ENCODE results near the gene NMRK1.

Gene NMRK1

DNA sequence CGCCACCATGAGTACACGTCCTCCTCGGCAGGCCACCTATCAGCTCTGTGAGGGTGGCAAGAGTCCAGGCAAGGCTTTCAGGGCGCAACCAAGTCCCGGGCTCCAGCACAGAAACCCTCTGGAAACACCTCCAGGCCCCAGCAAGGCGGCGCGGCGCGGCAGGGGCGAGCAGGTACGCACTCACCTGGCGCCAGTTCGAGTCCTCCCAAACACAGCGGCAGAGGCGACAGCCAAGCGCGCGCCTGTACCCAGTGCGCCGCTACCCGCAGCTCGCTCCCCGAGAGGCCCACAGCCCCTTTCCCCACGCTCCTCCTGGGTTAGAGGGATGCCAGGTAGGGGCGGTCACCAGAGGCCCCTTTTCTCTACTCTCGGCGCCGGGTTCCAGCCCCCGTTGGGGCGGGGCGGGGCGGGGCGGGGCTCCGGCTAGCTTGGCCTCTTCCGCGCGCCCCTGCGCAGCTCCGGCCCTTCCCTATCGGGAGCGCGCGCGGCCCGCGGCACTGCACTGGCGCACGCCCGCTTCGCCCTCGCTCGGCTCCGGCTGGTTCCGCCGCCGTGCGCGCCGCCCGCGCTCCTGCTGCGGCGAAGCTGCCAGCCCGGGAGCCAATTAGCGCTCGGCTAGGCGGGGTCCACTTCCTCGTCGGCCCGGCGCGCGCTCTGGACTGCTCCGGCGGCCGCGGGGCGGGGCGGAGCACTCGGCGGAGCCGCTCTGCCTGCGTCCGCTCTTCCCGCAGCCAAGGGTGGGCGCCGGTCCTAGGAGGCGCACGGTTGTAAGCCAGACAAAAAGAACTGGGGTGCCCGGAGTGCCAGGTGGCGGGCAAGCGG is at the start of gene NMRK1, which contains the start of gene OSTF1:
TSS of gene NMRK1 (minus strand) at position 332 of the 822 bp plus-strand sequence. CDS start 5,040 bp downstream, outside the sequence.
TSS of gene OSTF1 (plus strand) at position 691 of the 822 bp plus-strand sequence. CDS start 179 bp downstream, outside the sequence.
- DNase-seq (ENCODE audit: low spot score) = peak; percentile 94

DNA sequence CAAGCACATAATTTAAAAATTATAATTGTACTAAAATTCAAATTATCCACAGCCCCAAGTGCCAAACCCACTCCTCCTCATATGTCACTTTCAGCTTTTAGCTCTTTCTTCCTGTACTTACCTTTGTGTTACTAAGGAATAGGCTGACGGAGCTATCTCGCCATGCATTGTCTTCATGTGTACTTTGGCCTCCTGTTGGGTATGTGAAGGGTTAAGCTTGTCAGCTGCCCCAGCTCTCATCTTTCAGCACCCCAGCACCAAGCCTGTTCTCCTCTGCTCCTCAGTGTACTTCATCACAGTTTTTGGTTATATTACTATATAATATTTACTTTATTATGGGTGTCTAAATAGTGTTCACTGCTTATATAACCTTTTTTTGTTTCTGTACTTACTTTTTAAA is 46.5 kb upstream of the NMRK1 start:
- DNase-seq (ENCODE audit: low spot score) = no peak

- no peak for DNase-seq (ENCODE audit: low spot score)
Measured at GRCh38 chr9:75133396-75133795, 45.4 kb upstream of the NMRK1 start.

GRCh38 chr9:75132244-75132643 is 44.3 kb upstream of the NMRK1 start:
- DNase-seq (ENCODE audit: low spot score) = no peak

- no peak for DNase-seq (ENCODE audit: low spot score)
Measured at GRCh38 chr9:75131700-75132099, 43.7 kb upstream of the NMRK1 start.

- DNase-seq (ENCODE audit: low spot score) = no peak
Measured at GRCh38 chr9:75130621-75131230, 42.8 kb upstream of the NMRK1 start.

- no peak for DNase-seq (ENCODE audit: low spot score)
Measured at GRCh38 chr9:75130172-75130571, 42.2 kb upstream of the NMRK1 start.

DNA sequence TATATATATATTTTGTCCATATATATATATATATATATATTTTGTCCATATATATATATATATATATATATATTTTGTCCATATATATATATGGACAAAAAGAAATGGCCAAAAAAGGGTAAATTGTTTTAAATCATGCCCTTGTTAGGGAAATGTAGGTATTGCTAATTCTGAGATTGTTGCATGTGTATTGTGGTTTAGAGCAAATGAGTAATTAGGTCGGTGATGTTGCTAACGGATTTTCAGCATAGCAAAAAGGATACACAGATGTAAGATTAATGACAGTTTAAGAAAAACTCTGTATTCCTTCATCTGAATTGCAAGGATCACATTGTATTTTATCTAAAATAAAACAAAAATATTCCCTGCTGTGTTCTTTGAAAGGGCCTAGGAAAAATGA is 40.6 kb upstream of the NMRK1 start:
- no peak for DNase-seq (ENCODE audit: low spot score)

DNA sequence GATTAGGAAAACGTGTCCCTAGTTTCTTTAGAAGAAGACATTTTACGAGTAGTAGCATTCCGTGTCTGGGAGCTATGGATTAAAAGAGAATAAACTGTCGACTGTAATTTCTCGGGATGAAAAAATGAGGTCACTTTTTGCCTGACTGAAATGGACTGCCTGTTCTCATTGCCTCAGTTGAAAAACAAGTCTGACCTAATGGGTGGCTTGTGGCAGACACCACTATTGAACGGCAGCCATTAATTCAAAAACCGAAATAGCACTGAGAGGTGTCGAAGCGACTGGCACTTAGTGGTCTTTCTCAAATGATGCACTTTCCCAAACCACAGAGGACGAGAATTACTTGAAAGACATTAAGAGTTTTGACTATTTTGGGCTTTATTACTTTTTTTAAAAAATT is 35.7 kb upstream of the NMRK1 start:
- DNase-seq (ENCODE audit: low spot score) = no peak

- no peak for DNase-seq (ENCODE audit: low spot score)
Measured at GRCh38 chr9:75121914-75122558, 34.1 kb upstream of the NMRK1 start.

DNA sequence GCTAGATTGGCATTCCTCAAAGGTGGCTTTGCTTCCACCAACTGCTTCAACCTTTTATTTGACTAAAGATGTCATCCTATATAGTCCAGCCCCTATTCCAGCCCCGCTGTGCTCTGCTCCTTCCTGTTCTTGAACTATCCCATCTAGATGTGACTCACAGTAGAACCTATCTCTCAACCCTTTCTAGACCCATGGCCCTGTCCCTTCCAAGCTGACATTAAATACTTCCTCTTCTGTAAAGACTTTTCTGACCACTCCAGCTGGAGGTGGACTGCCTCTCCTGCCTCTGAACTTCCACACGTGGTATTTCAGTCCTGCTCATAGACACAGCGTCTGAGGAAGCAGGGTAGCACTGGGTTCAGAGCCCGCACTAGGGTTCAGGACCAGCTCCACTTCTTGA is 32.7 kb upstream of the NMRK1 start:
- no peak for DNase-seq (ENCODE audit: low spot score)

DNA sequence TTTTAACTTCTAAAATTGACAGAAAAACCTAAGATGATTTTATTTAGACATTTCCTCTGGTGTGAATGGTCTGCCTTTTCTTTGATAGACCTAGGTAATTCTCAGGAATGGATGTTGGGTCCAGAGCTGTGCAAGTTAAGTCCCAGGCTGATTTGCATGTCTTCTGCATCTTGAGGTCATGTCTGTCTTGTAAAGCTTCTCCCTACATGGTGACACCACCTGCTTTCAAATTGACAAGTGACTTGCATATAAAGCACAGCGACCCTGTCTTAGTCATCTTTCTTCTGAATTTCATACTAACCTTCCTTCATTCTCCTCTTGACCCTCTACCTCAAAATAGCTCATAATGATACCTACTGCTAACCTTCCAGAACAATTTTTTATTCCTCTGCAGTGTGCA is 29.6 kb upstream of the NMRK1 start:
- no peak for DNase-seq (ENCODE audit: low spot score)

GRCh38 chr9:75116306-75116705 is 28.4 kb upstream of the NMRK1 start:
- DNase-seq (ENCODE audit: low spot score) = no peak

- DNase-seq (ENCODE audit: low spot score) = no peak
Measured at GRCh38 chr9:75112789-75113188, 24.8 kb upstream of the NMRK1 start.

GRCh38 chr9:75111019-75111622 is 23.2 kb upstream of the NMRK1 start:
- DNase-seq (ENCODE audit: low spot score) = no peak

- DNase-seq (ENCODE audit: low spot score) = no peak
Measured at GRCh38 chr9:75109210-75109839, 21.4 kb upstream of the NMRK1 start.

GRCh38 chr9:75108571-75108970 is 20.6 kb upstream of the NMRK1 start:
- no peak for DNase-seq (ENCODE audit: low spot score)

DNA sequence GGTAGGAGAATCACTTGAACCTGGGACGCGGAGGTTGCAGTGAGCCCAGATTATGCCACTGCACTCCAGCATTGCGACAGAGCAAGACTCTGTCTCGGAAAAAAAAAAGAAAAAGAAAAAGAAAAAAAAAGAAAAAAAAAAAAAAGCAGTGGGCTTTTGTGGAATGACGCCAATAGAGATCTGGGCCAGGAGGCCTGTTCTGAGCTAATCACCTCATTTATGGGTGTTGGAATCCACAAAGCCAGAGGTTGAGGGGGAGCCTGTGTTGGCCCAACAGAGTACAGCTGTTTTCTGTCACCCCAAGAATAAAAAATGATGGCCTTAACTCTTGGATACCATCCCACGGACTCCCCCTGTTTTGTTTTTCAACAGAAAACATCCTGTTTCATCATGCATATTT is 18.9 kb upstream of the NMRK1 start:
- DNase-seq (ENCODE audit: low spot score) = no peak

DNA sequence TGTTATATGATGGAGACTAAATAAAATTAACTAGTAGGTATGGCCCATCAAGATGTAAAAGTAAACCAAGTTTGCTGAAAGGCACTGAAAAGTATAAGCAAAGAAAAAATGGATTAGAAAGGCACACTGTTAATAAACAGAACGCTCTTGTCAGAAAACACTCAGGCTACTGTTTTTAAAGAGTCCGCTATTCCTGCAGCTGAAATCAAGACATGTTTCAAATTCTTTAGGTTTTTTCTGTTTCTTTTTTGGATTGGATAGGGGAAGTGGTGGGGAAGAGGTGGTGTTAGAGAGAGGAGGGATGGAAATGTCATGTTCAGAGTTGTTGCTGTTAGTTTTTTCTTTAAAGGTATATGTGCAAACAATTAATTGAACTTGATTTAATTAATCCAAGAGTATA is 17.9 kb upstream of the NMRK1 start:
- no peak for DNase-seq (ENCODE audit: low spot score)

GRCh38 chr9:75105019-75105540 is 17.1 kb upstream of the NMRK1 start:
- no peak for DNase-seq (ENCODE audit: low spot score)

- no peak for DNase-seq (ENCODE audit: low spot score)
Measured at GRCh38 chr9:75104607-75105006, 16.7 kb upstream of the NMRK1 start.

All from HuH-7 (cell line).